Measurements from ENCODE around the gene KNTC1. TPM values are rescaled to one million over a fixed set of nuclear protein-coding genes. Genes with fewer than 3 reads are reported as not detected.

KNTC1 gene
- total and polyA plus RNA-seq, 12 donors: 2.0 to 8.1 (median 3.0) TPM

DNA sequence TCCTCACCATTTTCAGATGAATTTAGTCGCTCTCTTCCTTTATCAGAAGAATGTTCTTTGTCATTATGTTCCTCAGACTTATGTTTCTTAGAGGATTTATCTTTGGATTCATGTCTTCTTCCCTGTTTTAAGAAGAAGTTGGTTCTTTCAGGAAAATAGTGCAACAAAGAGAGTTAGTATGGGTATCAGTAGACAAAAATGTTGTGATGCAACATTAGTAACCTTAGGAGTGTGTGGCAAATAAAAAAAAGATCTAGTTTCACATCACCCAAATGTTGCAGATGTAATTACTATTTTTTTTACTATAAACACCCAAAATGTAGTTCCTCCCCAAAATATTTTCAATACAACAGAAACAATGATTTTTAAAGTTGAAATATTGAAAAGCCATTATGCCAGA lies 8.1 kb upstream of the KNTC1 start:
- Histone ChIP-seq H3K27ac (no peak overlapping the region), H3K27me3 (no peaks in the 10 kb centered on the region), H3K36me3 (peaks cover 0 to 97% (median 74%) of the 10 kb centered on the region in 9 donors), H3K9me3 (no peaks in the 10 kb centered on the region), H3K4me1 (peaks cover 0 to 45% (median 26%) of the 10 kb centered on the region in 9 donors), H3K4me3 (no peak overlapping the region)
- DNase-seq: no peak
- WGBS, 2 donors: 91 to 92% methylated on average over 1 of the region's 1 CpG
- TF ChIP-seq, protein P1, sequence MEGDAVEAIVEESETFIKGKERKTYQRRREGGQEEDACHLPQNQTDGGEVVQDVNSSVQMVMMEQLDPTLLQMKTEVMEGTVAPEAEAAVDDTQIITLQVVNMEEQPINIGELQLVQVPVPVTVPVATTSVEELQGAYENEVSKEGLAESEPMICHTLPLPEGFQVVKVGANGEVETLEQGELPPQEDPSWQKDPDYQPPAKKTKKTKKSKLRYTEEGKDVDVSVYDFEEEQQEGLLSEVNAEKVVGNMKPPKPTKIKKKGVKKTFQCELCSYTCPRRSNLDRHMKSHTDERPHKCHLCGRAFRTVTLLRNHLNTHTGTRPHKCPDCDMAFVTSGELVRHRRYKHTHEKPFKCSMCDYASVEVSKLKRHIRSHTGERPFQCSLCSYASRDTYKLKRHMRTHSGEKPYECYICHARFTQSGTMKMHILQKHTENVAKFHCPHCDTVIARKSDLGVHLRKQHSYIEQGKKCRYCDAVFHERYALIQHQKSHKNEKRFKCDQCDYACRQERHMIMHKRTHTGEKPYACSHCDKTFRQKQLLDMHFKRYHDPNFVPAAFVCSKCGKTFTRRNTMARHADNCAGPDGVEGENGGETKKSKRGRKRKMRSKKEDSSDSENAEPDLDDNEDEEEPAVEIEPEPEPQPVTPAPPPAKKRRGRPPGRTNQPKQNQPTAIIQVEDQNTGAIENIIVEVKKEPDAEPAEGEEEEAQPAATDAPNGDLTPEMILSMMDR (IDR thresholded peaks at IDR 0.05): no peak
- ATAC-seq: no peak
- intact Hi-C loops (cut with DNase I): no loop called here

DNA sequence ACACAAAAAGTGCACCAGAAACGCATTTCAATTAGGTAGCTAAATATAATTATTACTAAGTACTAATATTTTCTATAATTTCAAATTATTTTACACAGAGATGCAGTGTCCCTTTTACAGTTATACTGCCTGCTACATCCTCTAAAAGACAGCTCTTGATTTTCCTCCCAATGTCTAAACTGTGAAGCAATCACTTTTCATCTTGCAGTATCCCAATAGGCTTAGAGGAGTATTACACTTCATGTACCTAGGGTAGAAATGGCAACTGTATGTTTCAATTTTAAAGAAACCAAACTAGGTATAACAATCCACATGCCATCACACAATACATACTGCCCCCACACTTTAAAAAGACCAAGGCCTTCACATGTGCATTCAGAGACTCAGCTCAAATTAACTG lies 7.6 kb upstream of the KNTC1 start:
- Histone ChIP-seq H3K9me3 (no peaks in the 10 kb centered on the region), H3K4me3 (no peak overlapping the region), H3K27ac (no peak overlapping the region), H3K36me3 (peaks cover 0 to 97% (median 72%) of the 10 kb centered on the region in 9 donors), H3K27me3 (no peaks in the 10 kb centered on the region), H3K4me1 (peaks cover 0 to 50% (median 31%) of the 10 kb centered on the region in 9 donors)
- ATAC-seq (no peak), DNase-seq (no peak)
- WGBS, 2 donors: 83 to 90% methylated on average over 1 of the region's 1 CpG
- TF ChIP-seq, protein P1 (IDR thresholded peaks at IDR 0.05): no peak
- intact Hi-C loops (cut with DNase I): no loop called here

DNA sequence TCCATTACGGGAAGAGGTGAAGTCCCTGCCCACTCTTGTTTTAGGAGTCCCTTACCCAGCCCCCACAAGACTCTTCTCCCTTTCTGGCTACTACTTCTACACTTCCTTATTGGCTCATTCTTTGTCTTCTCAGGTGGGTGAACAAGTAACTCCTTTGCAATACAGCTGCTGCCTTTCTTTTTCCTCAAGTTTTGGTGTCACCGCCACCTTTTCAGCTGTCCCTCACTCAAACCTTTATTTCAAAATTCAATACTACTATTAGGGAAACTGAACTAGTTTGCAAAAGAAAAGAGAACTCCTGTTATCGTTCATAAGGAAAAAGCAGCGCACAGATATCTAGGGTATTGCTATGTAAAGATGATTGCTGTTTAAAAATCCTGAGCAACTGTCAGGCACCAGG lies 6.4 kb upstream of the KNTC1 start:
- Histone ChIP-seq H3K36me3 (peaks cover 0 to 93% (median 59%) of the 10 kb centered on the region in 9 donors), H3K9me3 (no peaks in the 10 kb centered on the region), H3K4me1 (peaks cover 0 to 61% (median 42%) of the 10 kb centered on the region in 9 donors), H3K4me3 (no peak overlapping the region), H3K27ac (no peak overlapping the region), H3K27me3 (no peaks in the 10 kb centered on the region)
- WGBS, 2 donors: 90 to 94% methylated on average over 4 of the region's 4 CpGs
- no peak for DNase-seq
- TF ChIP-seq, protein P1 (IDR thresholded peaks at IDR 0.05): no peak
- no peak for ATAC-seq
- intact Hi-C loops (cut with DNase I): loop anchor here in 4 of 10 donors (10.0 kb wide), 1 partner anchor 234 kb away; the partner anchor contains the start of gene DENR (in 4 of the 4)

DNA sequence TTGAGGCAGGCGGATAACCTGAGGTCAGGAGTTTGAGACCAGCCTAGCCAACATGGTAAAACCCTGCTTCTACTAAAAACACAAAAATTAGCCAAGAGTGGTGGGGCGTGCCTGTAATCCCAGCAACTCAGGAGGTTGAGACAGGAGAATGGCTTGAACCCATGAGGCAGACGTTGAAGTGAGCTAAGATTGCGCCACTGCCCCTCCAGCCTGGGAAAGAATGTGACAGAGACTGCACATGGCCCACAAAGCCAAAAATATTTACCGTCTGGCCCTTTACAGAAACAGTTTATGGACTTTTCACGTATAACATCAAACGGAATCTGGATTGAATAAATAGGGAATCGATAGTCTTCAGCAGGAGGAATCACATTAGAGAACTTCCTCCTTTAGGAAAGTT lies 3.8 kb upstream of the KNTC1 start:
- Histone ChIP-seq H3K36me3 (peaks cover 0 to 67% (median 35%) of the 10 kb centered on the region in 9 donors), H3K9me3 (no peaks in the 10 kb centered on the region), H3K27me3 (no peaks in the 10 kb centered on the region), H3K4me1 (peaks cover 6 to 71% (median 51%) of the 10 kb centered on the region in 9 donors), H3K4me3 (peak overlapping the region in 5 of 10 donors; percentile 71 to 90 (median 84)), H3K27ac (peak overlapping the region in 2 of 10 donors; percentile 14 to 42)
- TF ChIP-seq, protein P1 (IDR thresholded peaks at IDR 0.05): no peak
- intact Hi-C loops (cut with DNase I): loop anchor here in 4 of 10 donors (2.0 to 10.0 kb wide), 2 partner anchors 18 to 232 kb away; partner anchors contain the start of gene DENR (in 4 of the 4)
- DNase-seq: no peak
- WGBS, 2 donors: 45 to 46% methylated on average over 8 of the region's 8 CpGs
- ATAC-seq: no peak

Data from heart right ventricle (tissue), 16 donors.